ENCODE data around the gene SIRPB2. TPM values are rescaled to one million over a fixed set of nuclear protein-coding genes. Genes with fewer than 3 reads are reported as not detected.
A peak's percentile ranks its signal among the peaks of the same experiment; 100 is the strongest.

The SIRPB2 gene
- total RNA-seq (2014; rRNA removed; shearing (Covaris generic)): not detected in 2 replicates

DNA sequence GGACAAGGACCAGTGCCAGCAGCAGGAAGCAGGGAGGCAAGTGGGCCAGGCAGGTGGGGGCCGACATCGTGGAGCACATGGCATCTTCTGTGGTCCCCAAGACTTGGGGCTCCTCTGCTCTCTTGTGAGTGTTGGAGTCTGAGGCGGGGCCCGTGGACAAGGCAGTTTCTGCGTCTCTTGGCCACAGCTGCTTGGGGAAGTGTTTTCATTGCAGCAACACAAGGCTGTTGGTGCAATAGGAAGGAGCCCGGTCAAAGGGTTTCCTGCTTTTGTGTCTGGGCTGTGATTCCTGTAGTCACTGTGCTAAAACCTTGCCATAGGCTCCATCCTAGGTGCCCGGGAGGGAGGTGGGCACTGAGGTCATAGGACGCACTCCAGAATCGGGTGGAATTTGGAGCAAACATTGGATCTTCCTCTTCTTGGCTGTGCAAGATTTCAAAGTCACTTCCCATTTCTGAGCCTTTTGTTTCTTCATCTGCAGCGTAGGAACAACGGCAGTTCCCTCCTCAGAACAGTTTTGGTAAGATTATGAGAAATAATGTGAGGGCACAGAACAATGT is at the start of gene SIRPB2:
TSS of gene SIRPB2 (minus strand) at position 140 of the 560 bp plus-strand sequence. CDS start at position 79, 61 bp downstream.
- no peak for DNase-seq (ENCODE audit: low spot score)

DNA sequence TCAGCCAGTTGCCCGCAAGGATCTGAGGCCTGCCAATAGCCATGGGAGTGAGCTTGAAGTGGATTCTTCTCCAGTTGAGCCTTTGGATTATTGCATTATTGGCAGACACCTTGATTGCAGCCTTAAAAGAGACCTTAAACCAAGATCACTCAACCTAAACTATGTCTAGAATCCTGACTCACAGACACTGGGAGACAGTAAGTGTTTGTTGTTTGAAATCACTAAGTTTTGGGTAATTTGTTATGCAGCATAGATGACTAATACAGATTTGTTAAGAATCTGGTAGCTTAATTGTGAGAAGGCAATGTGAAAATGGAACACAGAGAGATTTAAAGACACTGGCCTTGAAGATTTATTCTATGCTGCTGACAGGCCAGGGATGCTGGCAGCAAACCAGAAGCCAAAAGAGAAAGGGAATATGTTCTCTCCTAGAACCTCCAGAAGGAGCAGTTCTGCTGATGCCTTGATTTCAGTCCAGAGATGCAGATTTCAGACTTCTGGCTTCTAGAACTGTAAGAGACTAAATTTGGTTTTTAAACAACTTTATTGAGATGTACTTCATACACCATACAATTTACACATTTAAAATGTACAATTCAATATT is 48.7 kb upstream of the SIRPB2 start:
- DNase-seq (ENCODE audit: low spot score): no peak

DNA sequence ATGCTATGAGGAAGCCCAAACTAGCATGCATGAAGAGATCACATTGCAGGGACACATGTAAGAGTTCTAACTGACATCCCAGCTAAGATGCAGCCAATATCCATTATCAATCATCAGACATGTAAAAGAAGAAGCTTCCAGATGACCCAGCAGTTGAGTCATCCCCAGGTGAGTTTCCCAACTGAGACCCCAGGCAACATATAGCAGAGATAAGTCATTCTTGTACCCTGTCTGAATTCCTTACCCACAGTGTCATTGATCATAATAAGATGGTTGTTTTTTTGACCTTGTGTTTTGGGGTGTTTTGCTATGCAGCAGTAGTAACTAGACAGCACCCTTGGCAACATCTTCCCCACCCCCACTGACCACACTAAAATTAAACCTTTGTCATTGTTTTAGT is 47.4 kb upstream of the SIRPB2 start:
- no peak for DNase-seq (ENCODE audit: low spot score)

DNA sequence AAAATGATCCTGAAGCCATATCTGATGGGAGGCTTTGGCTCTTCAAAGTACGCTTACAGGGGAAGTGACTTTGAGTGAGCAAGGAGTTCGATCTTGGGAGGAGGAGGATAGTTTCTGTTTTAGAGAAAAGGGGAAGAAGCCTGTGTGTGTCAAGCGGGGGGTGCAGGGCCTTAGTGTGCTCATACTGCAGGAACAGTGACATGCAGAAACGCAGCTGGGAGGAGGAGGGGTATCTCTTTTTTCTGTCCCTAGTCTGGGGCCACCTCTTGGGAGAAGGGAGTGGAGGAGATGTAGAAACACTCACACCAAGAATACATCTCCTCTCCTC is 46.5 kb upstream of the SIRPB2 start:
- no peak for DNase-seq (ENCODE audit: low spot score)

DNA sequence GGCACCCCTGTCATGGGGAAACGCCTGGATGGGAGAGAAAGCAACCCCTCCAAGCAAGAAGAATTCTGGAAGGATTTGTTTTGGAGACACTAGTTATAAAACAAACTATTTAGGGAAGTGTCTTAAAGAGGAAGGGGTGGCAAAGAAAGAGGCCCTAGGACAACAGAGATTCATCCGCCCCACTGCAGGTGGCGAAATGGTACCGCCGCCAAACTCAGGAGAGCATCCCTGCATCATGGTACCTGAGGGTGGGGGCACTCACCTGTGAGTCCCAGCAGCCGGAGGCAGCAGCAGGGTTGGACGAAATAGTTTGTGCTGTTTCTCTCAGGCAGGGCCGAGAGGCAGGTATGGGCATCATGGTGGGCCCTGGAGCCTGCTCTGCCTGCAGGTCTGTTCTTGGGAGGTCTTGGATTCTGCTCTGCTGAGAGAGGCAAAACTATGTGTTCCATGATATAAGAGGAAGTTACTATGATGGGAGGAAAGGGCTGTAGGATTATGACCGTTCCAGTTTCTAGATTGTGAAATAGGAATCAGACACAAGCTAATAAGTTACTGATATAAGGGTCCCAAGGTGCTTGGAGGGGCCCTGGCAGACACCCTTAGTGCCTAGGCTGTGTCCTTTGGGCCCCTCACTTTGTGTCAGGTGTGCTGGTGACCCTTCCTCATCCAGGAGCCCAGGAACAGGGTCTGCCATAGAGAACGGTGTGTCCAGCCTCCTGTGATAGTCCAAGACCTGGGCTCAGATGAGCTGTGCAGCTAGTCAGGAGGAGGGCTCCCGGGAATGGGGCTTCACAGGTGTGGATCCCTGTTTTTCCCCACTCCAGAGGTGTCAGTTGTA is 45.9 kb upstream of the SIRPB2 start:
- DNase-seq (ENCODE audit: low spot score): no peak

DNA sequence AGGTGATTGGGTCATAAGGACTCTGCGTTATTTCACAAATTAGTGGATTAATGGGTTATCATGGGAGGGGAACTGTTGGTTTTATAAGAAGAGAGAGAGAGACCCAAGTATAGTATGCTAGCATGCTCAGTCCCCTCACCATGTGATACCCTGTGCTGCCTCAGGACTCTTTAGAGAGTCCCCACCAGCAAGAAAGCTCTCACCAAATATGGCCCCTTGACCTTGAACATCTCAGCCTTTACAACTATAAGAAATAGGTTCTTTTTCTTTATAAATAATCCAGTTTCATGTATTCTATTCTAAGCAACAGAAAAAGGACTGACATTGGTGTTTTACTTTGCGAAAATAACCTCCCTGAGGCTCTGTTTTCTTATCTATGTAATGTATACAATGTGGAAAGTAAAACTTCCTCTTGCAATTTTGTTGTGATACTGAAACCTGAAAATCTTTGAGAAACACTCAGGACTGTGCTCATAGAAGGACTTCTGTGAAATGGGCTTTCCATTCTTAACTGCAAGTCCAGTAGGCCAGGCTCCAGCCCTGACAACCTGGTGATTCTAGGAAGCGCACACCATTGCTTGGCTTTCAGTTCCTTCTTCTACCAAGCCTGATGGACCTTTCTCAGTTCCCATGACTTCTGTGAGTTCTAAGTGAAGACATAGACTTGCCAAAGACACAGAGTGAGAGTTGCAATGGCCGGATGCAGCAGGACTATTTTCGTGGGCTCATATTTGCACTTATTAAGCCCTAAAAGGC is 44.4 kb upstream of the SIRPB2 start:
- no peak for DNase-seq (ENCODE audit: low spot score)

DNA sequence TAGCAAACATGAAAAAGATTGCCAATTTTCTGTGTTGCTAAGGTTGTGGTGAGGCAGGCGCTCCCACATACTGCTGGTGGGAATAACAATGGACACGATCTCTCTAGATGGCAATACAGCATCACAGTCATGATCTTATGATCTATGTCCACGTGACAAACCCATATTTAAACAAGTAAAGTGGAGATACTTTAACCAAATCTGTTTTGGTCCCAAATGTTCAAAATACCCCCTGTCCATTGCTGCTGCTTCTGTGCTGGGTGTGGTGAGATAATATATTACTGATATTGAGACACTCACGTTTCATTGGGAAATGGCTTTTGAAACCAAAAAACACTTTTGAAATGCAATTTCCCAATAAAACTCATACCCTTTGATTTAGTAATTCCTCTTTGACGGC is 43.3 kb upstream of the SIRPB2 start:
- no peak for DNase-seq (ENCODE audit: low spot score)

DNA sequence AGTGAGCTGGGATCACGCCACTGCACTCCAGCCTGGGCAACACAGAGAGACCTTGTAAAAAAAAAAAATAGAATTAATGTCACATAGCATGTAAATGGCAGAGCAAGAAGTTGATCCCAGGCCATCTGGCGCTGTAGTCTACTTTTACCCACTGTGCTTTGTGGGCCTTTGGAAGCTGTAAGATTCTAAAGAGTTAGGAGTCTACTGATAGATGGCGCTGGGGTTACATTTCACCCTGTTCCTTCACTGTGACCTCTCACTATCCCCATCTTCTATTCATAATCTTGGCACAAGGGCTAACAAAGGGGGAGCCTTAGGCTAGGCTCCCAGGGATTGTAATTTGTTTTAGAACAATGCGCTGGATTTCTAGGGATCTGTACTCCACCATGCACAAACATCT is 41.8 kb upstream of the SIRPB2 start:
- no peak for DNase-seq (ENCODE audit: low spot score)

DNA sequence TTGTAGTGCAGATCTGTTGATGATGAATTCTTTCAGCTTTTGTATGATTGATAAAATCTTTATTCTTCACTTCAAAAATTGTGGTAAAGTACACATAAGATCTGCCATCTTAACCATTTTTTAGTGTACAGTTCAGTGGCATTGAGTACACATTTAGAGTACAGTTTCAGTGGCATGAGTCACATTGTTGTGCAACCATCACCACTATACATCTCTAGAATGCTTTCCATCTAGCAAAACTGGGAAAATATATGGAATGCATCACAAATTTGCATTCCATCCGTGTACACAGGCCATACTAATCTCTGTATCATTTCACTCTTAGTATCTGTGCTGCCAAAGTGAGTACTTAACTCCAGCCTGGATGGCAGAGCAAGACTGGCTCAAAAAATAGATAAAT is 37.6 kb upstream of the SIRPB2 start:
- DNase-seq (ENCODE audit: low spot score): no peak

DNA sequence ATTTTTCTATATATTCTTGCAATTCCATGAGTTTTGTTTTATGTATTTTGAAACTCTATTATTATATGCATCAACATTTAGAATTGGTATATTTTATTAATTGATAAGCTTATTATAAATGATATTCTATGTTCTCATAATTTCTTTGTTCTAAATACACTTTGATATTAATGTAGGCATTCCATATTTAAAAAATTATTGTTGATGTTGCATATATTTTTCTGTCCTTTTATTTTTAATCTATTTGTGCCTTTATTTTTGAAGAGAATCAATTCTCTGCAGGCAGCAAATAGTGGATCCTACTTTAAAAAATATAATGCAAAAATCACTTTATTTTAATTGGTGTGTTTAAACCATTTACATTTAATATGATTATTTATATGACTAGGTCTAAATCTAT is 36.7 kb upstream of the SIRPB2 start:
- DNase-seq (ENCODE audit: low spot score): no peak

DNA sequence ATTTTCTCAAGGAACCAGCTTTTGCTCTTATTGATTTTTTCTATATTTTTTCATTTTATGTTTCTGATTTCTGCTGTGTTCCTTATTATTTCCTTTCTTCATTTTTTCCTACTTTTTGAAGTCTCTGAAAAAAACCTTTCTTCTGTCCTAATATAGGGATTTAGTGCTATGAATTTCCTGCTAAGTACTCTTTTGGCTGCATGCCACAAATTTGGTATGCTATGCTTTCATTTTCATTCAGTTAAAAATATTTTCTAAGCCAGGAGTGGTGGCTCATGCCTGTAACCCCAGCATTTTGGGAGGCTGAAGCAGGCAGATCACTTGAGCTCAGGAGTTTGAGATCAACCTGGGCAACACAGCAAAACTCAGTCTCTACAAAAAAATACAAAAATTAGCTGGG is 35.7 kb upstream of the SIRPB2 start:
- DNase-seq (ENCODE audit: low spot score): no peak

DNA sequence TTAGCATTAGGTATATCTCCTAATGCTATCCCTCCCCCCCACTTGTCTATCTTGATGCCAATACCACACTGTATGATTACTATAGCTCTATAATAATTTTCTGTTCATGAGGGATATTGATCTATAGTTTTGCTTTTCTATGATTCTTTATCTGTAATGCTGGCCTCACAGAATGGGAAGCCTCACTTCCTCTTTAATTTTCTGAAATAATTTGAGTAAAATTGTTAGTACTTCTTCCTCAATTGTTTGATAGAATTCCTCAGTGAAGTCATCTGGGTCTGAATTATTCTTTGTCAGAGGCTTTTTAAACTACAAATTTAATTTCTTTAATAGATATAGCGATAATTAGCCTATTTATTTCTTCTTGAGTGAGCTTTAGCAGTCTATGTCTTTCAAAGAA is 35.1 kb upstream of the SIRPB2 start:
- no peak for DNase-seq (ENCODE audit: low spot score)

DNA sequence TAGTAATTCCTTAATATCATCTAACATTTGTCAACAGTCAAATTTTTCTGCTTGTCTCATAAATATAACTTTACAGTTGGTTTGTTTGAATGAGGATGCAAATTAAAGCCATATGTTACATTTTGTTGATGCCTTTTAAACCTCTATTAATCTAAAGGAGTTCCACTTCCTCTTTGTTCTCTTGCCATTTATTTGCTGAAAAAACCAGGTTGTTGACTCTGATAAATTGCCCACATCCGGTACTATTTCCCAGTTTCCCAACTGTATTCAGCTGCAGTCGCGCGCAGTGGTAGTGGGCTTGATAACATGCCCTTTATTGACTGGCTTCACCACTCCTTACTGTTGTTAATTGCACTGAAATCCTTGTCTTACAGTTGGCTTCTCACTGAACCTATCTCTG is 32.8 kb upstream of the SIRPB2 start:
- peak; percentile 15 for DNase-seq (ENCODE audit: low spot score)

DNA sequence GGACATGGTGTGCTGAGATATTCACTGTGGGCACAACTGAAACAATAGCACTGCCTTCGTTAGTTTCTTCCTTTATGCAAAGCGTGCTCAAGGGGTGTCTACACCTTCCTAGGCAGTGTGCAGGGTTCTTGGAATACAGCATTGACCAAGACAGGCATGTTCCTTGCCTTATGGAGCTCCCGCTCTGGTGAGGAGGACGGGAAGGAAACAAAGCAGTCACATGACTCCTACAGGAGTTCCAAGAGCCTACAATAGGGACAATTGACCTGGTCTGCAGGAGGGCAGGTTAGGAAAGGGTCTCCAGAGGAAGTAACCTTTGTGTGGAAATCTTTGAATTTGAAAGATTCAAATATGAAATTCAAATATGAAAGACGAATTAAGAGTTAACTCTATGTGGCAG is 25.8 kb upstream of the SIRPB2 start:
- no peak for DNase-seq (ENCODE audit: low spot score)

DNA sequence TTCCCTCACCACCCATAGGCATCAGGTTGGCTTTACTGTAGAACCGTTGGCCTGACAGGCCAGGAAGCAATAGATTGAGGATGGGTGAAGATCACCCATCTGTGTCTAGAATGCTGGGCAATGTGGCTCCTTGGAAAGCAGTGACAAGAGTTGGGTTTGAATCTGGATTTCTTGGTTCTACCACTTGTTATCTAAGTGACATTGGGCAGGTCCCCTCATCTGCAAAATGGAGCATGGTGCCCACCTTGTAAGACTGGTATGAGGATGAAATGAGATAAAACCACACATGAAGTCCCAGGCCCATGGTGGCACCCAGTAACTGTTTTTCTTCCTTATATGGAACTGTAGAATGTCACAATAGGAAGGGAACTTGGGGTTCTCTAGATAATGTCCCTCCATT is 22.6 kb upstream of the SIRPB2 start:
- no peak for DNase-seq (ENCODE audit: low spot score)

DNA sequence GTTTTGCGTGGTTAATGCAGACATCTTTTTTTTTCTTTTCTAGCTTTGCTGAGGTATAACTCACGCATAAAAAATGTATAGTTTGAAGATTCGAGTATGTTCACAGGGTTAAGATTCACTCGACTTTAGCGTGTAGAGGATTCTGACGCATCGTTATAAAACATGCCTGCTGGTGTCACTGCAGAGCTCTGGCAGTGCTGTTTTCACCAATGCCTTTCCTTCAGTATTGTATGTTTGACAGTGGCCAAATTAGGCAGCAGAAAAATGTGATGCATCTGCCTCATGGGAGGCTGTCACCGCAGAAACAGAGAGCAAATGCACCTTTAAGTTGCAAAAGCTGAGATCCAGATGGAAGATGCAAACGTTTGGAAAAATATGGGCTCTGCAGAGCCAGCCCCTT is 18.0 kb upstream of the SIRPB2 start:
- peak; percentile 18 for DNase-seq (ENCODE audit: low spot score)

DNA sequence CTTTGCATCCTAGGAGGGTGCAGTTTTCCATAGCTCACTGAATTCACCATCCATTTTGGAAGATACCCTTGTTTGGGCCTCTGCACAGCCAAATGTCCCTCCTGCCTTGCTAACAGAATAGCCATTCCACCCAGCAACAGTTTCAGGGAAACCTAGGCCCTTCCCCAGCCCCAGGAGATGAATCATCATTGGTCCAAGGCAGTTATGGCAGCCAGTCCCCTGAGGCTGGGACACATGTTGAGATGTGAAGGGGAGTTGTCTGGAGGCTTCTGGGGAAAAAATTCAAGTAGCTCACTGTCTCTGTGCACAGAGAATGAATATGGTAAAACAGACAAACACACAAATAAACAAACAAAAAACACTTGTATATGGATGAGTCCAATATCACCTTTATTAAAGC is 17.4 kb upstream of the SIRPB2 start:
- DNase-seq (ENCODE audit: low spot score): no peak

DNA sequence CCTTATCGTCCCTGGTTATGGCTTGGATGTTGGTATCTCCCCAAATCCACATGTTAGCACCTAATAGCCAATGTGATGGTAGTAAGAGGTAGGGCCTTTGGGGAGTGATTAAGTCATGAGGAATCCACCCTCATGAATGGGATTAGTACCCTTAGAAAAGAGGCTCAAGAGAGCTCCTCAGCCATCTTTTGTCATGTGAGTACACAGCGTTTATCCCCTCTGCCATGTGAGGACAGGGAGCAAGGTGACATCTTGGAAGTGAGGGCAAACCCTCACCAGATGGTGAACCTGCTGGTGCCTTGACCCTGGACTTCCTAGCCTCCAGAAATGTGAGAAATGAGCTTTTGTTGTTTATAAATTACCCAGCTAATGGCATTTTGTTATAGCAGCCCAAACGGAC is 16.1 kb upstream of the SIRPB2 start:
- no peak for DNase-seq (ENCODE audit: low spot score)

DNA sequence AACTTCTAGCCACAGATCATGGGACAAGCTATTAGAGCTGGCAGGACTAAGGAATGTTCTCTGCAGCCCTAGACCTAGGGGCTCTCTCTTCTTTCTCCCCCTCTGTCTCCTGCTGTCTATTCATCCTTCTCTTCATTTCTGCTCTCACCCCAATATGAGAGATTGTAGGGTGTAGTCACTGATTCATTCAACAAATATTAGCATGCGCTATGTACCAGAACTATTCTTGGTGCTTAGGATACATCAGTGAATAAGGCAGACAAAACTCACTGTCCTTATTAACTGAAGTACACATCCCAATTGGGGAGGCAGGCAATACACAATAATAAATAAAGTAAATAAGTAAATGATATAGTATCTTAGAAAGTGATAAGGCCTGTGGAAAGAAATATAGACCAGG is 14.7 kb upstream of the SIRPB2 start:
- no peak for DNase-seq (ENCODE audit: low spot score)

DNA sequence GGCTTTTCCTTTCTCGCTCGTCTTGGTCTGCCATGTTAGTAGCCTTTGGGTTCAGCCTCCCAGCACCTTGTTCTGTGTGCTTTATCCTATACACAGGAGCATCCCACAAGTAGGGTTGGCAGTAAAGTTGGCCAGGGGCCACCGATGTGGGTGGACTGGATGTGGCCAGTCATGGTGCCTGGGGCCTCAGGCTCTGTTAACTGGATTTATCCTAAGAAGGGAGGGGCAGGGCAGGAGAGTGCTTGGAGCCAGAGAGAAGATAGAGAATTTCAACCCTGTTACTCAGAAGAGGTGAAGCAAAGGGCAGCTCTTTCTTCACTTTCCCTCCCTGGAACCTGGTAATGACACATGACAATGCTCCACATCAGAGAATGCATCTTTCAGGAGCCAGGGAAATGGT is 14.1 kb upstream of the SIRPB2 start:
- DNase-seq (ENCODE audit: low spot score): no peak

DNA sequence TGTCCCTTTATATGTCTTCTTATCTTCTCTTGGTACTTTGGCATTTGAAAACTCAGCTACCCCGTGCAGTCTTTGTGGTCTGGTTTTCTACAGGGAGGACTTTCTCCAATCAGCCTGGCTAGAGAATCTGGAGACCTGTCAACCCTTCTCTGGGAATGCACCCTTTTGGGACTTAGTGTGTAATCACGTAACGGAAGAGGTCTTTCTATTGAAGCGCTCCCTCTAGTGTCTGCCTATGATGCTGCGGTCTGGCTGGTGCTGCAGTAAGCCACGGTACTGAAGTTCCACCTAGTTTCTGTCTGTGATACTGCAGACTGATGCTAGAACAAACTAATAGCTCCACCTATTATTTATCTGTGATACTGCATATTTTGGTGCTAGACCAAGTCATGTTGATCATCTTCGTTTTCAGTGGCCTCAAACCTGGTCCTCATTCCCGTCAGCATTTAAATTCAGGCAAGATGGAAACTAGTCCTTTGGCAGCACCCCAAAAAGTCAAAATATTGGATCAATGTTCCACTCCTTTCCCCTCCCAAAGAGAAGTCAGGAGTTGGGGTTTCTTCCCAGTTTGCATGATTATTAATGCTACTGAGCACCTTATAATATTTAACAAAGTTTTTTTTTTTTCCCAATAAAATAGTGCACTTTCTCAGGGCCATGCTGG is 12.5 kb upstream of the SIRPB2 start:
- peak; percentile 93 for DNase-seq (ENCODE audit: low spot score)

DNA sequence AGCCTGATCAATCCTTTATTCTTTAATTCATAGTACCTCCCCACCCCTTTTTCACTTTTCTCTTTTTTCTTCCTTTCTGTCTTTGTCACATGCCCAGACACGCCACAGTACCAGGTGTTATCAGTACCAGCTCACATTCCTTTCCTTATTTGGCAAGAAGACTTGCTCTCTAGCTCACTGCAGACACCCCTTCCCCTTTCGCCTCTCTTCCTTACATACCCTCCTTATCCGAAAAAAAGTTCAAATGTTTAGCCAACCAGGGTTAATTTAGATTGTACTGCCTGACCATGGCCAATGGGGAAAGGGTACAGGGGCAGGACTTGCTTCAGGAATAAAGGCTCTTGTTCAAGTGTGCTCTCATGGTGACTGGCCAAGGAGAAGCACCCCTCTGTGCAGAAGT is 9.3 kb upstream of the SIRPB2 start:
- DNase-seq (ENCODE audit: low spot score): no peak
